Measurements from ENCODE around the gene NUMB.
A peak's percentile ranks its signal among the peaks of the same experiment; 100 is the strongest.

The NUMB gene

DNA sequence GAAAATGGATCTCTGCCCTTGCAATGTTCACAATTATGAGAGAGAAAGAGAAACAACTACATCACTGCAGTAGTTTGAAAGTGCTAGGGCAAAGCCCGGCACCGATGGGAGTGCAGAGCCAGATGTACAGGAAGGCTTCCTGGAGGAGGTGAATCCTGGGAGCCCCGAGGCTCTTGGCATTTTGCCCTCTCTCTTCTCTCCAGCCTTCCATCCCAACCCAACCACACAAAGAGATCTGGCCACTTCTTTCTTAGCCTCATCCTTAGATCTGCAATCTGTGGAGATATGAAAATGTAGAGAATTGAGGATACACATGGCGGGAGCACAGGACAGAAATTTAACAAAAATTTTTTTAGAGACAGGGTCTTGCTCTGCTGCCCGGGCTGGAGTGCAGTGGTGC, 224.3 kb downstream of the NUMB start:
- no peak for DNase-seq

GRCh38 chr14:73233564-73233963, 224.8 kb downstream of the NUMB start:
- no peak for DNase-seq

GRCh38 chr14:73232984-73233383, 225.4 kb downstream of the NUMB start:
- no peak for DNase-seq

DNA sequence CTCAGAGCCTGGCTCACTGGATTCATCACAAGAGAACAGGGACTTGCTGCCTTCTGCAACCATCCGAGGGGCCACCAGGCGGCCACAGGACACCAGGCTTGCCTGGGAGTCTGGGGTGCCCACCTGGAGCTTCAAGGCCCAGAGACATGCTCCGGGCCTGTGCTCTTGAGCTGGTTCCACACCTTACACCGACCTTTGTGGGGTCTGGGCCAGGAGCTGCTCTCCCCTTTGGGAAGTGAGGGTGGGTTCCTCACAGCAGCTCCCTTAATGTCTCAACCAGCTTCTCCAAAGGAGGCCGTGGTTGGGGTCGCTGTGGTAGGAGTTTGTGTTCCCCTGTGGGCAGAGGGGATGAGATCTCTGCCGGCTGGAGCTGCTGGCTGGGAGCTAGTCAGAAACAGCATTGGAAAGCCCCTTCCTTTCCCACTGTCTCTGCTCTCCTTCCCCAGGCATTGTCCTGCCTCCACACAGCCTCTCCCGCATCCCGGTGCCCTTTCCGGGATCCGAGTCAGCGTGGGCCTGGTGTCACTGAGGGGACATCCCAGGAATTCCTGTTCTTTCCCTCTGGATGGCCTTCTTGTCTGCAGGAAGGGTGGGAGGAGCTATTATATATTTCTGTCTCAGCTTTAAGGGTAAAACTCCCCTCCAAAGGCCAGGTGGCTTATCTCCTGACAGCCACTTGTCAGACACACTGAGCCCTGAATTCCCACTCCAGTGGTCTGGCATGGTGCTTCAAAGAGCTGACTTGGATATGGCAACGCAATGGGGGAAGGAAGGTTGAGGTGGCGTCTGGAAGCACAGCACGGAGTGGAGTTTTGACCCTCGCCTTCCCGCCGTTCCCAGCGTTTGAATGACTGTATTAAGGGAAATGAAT, 226.1 kb downstream of the NUMB start:
- DNase-seq: no peak

DNA sequence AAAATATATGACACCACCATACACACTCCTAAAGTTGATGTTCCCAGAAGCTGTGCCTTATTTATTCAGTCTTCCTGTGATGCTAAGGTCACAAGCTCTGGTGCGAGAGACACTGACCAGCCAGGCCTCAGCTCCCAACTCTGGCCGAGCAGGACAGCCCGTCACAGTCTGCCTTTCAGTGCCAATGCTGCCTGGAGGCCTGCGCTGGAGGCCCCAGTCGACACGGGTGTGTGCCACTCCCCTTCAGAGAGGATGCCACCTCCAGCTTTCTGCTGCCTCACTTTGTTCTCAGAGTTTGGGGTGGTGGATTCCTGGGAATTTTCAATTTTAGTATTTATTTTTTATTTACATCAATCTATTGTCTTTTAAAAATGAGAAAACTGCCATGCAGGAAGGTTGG, 228.3 kb downstream of the NUMB start:
- DNase-seq: no peak

- DNase-seq: peak in 3 of 51 donors; percentile 18 to 75 (median 29)
These were observed 230.2 kb downstream of the NUMB start for GRCh38 chr14:73227812-73228781.

- no peak for DNase-seq
These were observed 232.8 kb downstream of the NUMB start for GRCh38 chr14:73225496-73225895.

Data from hypothalamus (tissue), 51 donors.